GM11168 (cell line): ENCODE results near the gene DGAT2.

Experiments
- in situ Hi-C: fragments of 300-500 bp; cut with MboI; formaldehyde crosslinking; loops from one replicate; pipeline ENCODE4 v1.12.0; 2022; ENCODE audit warnings: low sequenced_read_pairs; ENCODE audit not compliant: unreplicated experiment

Gene DGAT2

GRCh38 chr11:75816561-75817239, 48.1 kb downstream of the DGAT2 start:
- in situ Hi-C loops = no loop called here

- in situ Hi-C loops = no loop called here
Observed at GRCh38 chr11:75820645-75821044, 52.1 kb downstream of the DGAT2 start.

DNA sequence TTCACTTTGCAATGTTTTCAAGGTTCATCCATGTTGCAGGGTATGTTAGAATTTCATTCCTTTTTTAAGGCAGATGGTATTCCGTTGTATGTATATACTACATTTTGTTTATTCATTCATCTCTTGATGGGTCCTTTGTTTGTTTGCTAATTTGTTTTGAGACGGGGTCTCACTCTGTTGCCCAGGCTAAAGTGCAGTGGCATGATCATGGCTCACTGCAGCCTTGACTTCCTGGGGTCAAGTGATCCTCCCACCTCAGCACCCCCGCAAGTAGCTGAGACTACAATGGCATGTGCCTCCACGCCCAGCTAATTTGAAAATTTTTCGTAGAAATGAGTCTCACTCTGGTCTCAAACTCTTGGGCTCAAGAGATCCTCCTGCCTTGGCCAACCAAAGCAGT, 52.6 kb downstream of the DGAT2 start:
- in situ Hi-C loops = no loop called here

GRCh38 chr11:75822541-75822940, 54.0 kb downstream of the DGAT2 start:
- in situ Hi-C loops = no loop called here

- in situ Hi-C loops = no loop called here
Observed at GRCh38 chr11:75823415-75823814, 54.8 kb downstream of the DGAT2 start.

DNA sequence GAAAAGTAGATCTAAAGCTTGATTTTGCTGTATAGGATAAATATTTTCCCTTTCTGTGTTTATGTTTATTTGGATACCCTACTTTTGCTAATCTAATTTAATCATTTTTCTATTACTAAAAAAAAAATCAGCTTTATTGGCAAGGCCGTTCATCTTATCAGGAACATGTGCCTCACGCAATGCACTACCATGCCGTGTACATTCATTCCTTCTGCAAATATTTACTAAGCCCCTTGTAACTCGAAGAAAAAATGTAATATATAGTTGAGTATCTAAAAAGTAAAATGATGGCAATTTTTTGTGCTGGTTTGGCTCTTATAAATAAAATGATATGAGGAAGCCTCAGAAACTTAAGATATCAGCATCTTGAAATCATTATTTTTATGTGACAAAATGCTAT, 55.4 kb downstream of the DGAT2 start:
- in situ Hi-C loops = no loop called here

DNA sequence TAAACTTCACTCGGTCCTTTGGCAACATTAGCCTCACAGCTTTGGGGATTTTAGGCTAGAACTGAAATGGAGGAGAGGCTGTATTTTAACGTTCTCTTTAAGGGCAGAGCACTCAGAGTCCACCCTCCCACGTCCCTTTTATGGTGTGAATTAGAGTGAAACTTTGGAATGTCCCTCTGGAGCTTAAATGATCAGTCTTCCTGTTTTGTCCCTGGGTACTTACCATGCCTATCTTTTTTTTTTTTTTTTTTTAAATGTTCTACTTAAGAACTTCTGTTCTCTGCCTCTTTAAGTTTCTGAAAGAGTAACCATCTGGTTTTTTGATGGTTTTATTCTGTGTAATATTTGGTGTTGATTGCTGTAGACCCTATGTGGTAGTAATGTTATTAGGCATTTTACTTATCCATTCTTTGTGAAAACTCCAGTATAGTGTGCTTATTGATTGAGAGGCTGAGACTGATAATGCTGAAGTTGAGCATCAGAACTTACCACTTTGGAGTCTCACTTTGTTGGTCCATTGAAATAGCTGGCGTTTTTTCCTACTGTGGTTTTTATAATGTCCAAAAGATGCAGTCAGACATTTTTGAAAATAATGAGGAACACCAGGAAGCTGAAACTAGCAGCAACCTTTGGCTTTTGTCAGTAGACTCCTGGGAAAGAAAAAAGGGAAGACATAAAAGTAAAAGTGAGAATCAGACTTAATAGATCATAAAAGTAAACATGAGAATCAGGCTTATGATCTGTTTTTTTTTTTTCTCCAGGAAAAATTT, 58.1 kb downstream of the DGAT2 start:
- in situ Hi-C loops = no loop called here

GRCh38 chr11:75827562-75827961, 59.0 kb downstream of the DGAT2 start:
- in situ Hi-C loops = no loop called here

GRCh38 chr11:75831915-75832502, 63.4 kb downstream of the DGAT2 start:
- in situ Hi-C loops = no loop called here

DNA sequence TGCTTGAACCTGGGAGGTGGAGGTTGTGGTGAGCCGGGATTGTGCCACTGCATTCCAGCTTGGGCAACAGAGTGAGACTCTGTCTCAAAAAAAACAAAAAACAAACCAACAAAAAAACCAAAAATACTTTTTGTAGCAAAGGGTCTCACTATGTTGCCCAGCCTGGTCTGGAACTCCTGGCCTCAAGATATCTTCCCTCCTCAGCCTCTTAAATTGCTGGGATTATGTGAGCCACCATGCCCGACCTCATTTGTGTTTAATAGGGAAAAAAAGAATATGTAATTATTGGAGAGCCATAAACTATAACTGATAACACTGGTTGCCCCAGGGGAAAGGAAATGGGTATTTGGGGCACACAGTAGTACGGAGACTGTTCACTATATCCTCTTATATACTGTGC, 66.2 kb downstream of the DGAT2 start:
- in situ Hi-C loops = no loop called here

DNA sequence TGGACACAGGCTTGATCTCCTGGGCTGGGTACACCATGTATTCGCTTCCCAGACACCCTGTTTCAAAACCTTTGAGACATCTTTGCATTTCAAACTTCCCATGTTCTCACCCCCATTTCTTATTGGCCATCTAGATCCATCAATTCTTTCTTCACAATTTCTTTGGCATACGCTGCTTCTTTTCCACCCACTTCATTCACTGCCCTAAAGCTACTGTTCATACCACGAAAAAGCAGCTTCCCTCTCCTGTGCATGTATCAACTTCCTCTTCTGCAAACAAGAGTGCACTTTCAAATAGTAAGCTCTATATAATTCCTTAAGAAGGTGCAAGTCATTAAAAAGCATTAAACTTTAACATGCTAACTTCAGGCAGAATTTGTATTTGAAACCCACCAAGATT, 67.8 kb downstream of the DGAT2 start:
- in situ Hi-C loops = no loop called here

- in situ Hi-C loops = no loop called here
Observed at GRCh38 chr11:75839851-75840250, 71.3 kb downstream of the DGAT2 start.

DNA sequence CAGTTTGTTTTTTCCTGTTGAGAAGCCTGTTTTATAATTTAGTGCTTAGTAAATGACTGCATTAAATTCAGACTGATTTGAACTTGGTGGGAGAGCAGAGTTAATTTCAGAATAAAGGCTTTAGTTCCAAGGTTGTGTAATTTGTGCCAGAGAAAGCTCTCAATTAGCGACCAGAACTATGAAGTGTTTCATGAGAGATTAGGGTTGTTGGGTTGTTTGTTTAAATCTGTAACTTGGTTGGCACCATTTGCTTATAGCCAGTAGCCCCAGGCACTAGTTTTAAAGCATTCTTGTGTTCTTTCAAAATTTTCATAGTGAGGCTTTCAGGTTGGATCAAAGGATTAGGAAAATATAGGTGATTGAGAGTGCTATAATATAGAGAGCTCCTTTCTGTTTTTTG, 71.9 kb downstream of the DGAT2 start:
- in situ Hi-C loops = no loop called here

- in situ Hi-C loops = no loop called here
Observed at GRCh38 chr11:75841739-75842138, 73.2 kb downstream of the DGAT2 start.

GRCh38 chr11:75845324-75845723, 76.7 kb downstream of the DGAT2 start:
- in situ Hi-C loops = no loop called here

- in situ Hi-C loops = no loop called here
Observed at GRCh38 chr11:75849894-75850293, 81.3 kb downstream of the DGAT2 start.

DNA sequence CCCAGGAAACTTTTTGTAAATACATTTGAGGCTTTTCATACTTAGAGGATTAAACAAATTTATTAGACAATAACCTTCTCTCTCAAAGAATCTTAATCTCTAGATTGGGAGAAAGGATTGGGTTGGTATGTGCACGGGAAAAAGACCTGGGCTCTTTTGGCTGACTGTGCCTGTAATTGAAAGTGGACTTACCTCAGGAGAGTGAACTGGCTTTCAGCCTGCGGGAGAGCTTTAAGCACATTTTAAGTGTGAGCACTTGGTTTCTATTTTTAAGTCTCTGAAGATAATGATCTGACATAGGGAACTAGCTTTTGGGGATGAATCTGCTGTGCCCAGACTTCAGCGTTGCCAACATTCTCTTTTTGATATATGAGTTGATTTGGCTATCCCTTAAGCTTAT, 82.2 kb downstream of the DGAT2 start:
- in situ Hi-C loops = no loop called here
